Karpas-422 (cell line): ENCODE data around the gene SLC16A10. TPM values are rescaled to one million over a fixed set of nuclear protein-coding genes. Genes with fewer than 3 reads are reported as not detected.
A peak's percentile ranks its signal among the peaks of the same experiment; 100 is the strongest.

Experiments
- DNase-seq: peaks from one replicate; pipeline ENCODE4 v3.0.0-alpha.2; 2015
- H2AFZ ChIP-seq: fragments of 200-600 bp; sonication (generic); 2 replicates; pipeline ENCODE4 v1.6.1; 2014; ENCODE audit warnings: antibody characterized with exemption, low read length, mixed read lengths
- H3K27ac ChIP-seq: fragments of 200-600 bp; sonication (generic); 2 replicates; pipeline ENCODE4 v1.5.1; 2014; ENCODE audit warnings: mild to moderate bottlenecking, low read length, moderate library complexity
- H3K27me3 ChIP-seq: fragments of 200-600 bp; sonication (generic); 2 replicates; pipeline ENCODE4 v1.6.1; 2014; ENCODE audit warnings: low read length, mixed read lengths
- H3K36me3 ChIP-seq: fragments of 200-600 bp; sonication (generic); 2 replicates; pipeline ENCODE4 v1.6.1; 2014; ENCODE audit warnings: low read length, mixed read lengths; ENCODE audit not compliant: insufficient read depth
- H3K4me1 ChIP-seq: fragments of 200-600 bp; sonication (generic); 2 replicates; pipeline ENCODE4 v1.6.1; 2014; ENCODE audit warnings: mild to moderate bottlenecking, low read length, mixed read lengths
- H3K4me2 ChIP-seq: fragments of 200-600 bp; sonication (generic); 2 replicates; pipeline ENCODE4 v1.6.1; 2014; ENCODE audit warnings: low read length, low read depth, mild to moderate bottlenecking; ENCODE audit not compliant: poor library complexity, severe bottlenecking
- H3K4me3 ChIP-seq: fragments of 200-600 bp; sonication (generic); 2 replicates; pipeline ENCODE4 v1.5.1; 2014; ENCODE audit warnings: mild to moderate bottlenecking, antibody characterized with exemption, low read length, mixed read lengths
- H3K79me2 ChIP-seq: fragments of 200-600 bp; sonication (generic); 2 replicates; pipeline ENCODE4 v1.6.1; 2014; ENCODE audit warnings: mild to moderate bottlenecking, low read length, mixed read lengths
- H3K9ac ChIP-seq: fragments of 200-600 bp; sonication (generic); 2 replicates; pipeline ENCODE4 v1.6.0; 2014; ENCODE audit warnings: low read length
- H3K9me2 ChIP-seq: fragments of 200-600 bp; sonication (generic), shearing (Covaris generic); replicated peaks from 2 replicates; pipeline ENCODE4 v1.6.0; 2014; ENCODE audit warnings: mild to moderate bottlenecking, low read length, moderate library complexity; ENCODE audit not compliant: insufficient read depth
- H3K9me3 ChIP-seq: fragments of 300-700, 200-600 bp; sonication (generic); 2 replicates; pipeline ENCODE4 v1.6.1; 2014; ENCODE audit warnings: low read length, mixed read lengths
- H4K20me1 ChIP-seq: fragments of 200-600 bp; sonication (generic); 2 replicates; pipeline ENCODE4 v1.6.1; 2014; ENCODE audit warnings: mild to moderate bottlenecking, antibody characterized with exemption, low read length, low read depth; ENCODE audit not compliant: insufficient read depth
- total RNA-seq: library from RNA; depleted of rRNA; stranded (reverse); fragments of >200 nt; shearing (Covaris generic); gene quantifications from 2 replicates; pipeline ENCODE4 v1.2.3, GENCODE V29; 2014; ENCODE audit warnings: low replicate concordance

The SLC16A10 gene
- total RNA-seq, 1 experiment from 2014 or later = 0.37 TPM

- Histone ChIP-seq H3K4me1 (no peaks in the 10 kb centered on the region), H3K27ac (no peak overlapping the region), H3K36me3 (no peaks in the 10 kb centered on the region), H4K20me1 (no peaks in the 10 kb centered on the region), H3K79me2 (no peaks in the 10 kb centered on the region), H3K9me3 (no peaks in the 10 kb centered on the region), H3K9me2 (no peaks in the 10 kb centered on the region), H3K4me3 (no peak overlapping the region), H3K4me2 (no peak overlapping the region), H3K27me3 (no peaks in the 10 kb centered on the region), H2AFZ (no peak overlapping the region), H3K9ac (no peak overlapping the region)
- no peak for DNase-seq
Measured at GRCh38 chr6:111074311-111074710, 13.0 kb upstream of the SLC16A10 start.

DNA sequence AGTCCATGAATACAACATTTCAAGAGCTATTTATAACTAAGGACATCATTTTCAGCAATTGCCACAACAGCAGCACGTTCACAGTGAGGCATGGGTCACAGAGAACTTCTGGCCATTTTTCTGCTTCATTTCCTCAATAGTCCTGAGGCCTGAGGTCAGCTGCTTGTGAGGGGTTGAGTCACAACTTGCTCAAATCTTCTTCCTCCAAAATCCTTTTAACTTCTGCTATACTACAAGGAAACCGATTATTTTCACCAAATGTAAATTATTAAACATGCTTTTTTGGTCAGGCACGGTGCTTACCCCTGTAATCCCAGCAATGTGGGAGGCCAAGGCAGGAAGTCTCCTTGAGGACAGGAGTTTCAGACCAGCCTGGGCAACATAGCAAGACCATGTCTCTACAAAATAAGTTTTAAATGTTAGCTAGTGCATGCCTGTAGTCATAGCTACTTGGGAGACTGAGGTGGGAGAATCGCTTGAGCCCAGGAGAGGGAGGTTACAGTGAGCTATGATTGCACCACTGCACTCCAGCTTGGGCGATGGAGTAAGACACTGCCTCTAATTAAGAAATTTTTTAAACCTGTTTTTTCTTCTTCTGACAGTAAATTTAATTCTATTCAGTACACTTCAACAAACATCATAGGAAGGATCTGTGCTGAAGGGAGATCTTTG is 11.1 kb upstream of the SLC16A10 start:
- H3K9ac ChIP-seq = no peak overlapping the region

DNA sequence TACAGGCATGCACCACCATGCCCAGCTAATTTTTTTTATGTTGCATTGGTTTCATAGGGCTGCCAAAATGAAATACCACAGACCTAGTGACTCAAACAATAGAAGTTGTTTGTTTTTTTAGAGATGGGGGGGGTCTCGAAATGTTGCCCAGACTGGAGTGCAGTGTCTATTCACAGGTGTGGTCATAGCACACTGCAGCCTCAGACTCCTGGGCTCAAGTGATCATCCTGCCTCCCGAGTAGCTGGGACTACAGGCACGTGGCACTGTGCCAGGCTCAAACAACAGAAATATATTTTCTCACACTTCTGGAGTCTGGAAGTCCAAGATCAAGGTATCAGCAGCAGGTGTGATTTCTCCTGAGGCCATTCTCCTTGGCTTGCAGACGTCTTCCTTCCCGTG is 6.6 kb upstream of the SLC16A10 start:
- Histone ChIP-seq H3K9me2 (no peaks in the 10 kb centered on the region), H3K4me1 (no peaks in the 10 kb centered on the region), H3K9ac (no peak overlapping the region), H3K27me3 (no peaks in the 10 kb centered on the region), H3K36me3 (no peaks in the 10 kb centered on the region), H3K27ac (no peak overlapping the region), H3K4me3 (no peak overlapping the region), H3K9me3 (no peaks in the 10 kb centered on the region), H3K79me2 (no peaks in the 10 kb centered on the region), H3K4me2 (no peak overlapping the region), H4K20me1 (no peaks in the 10 kb centered on the region), H2AFZ (no peak overlapping the region)
- DNase-seq = no peak

More for the DNA sequence above, 11.1 kb upstream of the SLC16A10 start:
- Histone ChIP-seq H3K79me2 (no peaks in the 10 kb centered on the region), H3K4me1 (no peaks in the 10 kb centered on the region), H2AFZ (no peak overlapping the region), H3K27me3 (no peaks in the 10 kb centered on the region), H3K4me3 (no peak overlapping the region), H3K9me2 (no peaks in the 10 kb centered on the region), H3K27ac (no peak overlapping the region), H4K20me1 (no peaks in the 10 kb centered on the region), H3K36me3 (no peaks in the 10 kb centered on the region), H3K4me2 (no peak overlapping the region), H3K9me3 (no peaks in the 10 kb centered on the region)
- DNase-seq = no peak

DNA sequence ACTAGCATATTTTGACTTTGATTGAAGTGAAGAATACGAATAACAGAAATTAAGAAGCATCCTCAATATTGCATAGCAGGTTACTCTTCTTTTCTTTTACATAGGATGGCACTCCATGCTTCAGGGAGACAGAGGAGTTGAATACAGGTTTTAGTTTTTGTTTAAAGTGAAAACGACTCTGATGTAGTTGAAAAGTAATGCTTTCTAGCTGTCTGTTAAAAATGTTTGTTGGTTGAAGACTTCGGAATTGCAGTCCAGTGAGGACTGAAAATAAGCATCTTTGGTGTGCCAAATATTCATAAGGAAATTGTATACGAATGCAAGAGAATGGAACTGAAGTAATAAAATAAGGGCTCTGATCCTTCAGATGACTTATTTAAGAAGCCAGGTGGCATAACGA is 618 bp upstream of the SLC16A10 start:
- no peaks in the 10 kb centered on the region for H3K9me3 ChIP-seq
- H3K9ac ChIP-seq = peak overlapping the region; percentile 59
- peak overlapping the region; percentile 65 for H3K4me2 ChIP-seq
- H3K36me3 ChIP-seq = no peaks in the 10 kb centered on the region
- peaks cover 17% of the 10 kb centered on the region for H3K4me1 ChIP-seq
- H4K20me1 ChIP-seq = no peaks in the 10 kb centered on the region
- H3K27ac ChIP-seq = no peak overlapping the region
- no peaks in the 10 kb centered on the region for H3K79me2 ChIP-seq
- no peaks in the 10 kb centered on the region for H3K9me2 ChIP-seq
- peaks cover 3% of the 10 kb centered on the region; the same call in 1 of the 2 replicates for H3K27me3 ChIP-seq
- peak overlapping the region; percentile 89 for H2AFZ ChIP-seq
- H3K4me3 ChIP-seq = peak overlapping the region; percentile 68
- no peak for DNase-seq

DNA sequence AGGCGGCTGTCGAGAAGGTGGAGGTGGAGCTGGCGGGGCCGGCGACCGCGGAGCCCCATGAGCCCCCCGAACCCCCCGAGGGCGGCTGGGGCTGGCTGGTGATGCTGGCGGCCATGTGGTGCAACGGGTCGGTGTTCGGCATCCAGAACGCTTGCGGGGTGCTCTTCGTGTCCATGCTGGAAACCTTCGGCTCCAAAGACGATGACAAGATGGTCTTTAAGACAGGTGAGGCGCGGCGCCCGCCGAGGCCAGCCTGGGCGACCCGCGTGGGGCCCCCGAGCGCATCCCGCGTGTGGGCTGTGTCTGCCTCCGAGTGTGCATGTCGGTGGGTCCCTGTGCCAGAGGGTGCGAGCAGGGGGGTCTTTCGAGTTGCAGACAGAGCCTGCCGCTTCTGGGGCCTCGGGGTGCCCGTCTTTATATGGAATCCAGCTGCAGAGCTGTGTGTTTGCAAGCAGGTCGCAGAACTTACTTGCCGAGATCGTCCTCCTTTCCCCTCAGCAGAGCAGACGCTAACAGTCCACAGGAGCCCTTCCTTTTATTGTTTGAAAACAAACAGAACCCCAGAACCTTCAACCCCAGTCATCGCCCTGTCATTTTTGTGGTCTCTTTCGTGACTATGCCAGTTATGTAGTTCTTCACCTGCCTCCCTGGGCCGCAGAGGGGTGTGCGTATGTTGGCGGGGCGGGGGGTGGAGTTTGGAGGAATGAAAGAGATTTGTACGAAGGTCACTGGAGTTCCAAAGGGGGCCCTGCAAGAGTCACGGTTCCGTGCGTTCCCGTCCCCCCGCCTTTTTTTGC is 766 bp downstream of the SLC16A10 start:
- no peaks in the 10 kb centered on the region for H3K9me3 ChIP-seq
- peak overlapping the region; percentile 59 for H3K9ac ChIP-seq
- peak overlapping the region; percentile 89; the same call in 1 of the 2 replicates for H2AFZ ChIP-seq
- peak overlapping the region; percentile 68 for H3K4me3 ChIP-seq
- peak overlapping the region; percentile 65 for H3K4me2 ChIP-seq
- no peak overlapping the region for H3K27ac ChIP-seq
- no peaks in the 10 kb centered on the region for H3K79me2 ChIP-seq
- peaks cover 3% of the 10 kb centered on the region; the same call in 1 of the 2 replicates for H3K27me3 ChIP-seq
- H3K9me2 ChIP-seq = no peaks in the 10 kb centered on the region
- no peaks in the 10 kb centered on the region for H4K20me1 ChIP-seq
- peak; percentile 46 for DNase-seq
- H3K4me1 ChIP-seq = peaks cover 17% of the 10 kb centered on the region
- H3K36me3 ChIP-seq = no peaks in the 10 kb centered on the region

GRCh38 chr6:111088668-111089003 is 1.3 kb downstream of the SLC16A10 start:
- Histone ChIP-seq H3K36me3 (no peaks in the 10 kb centered on the region), H3K27ac (no peak overlapping the region), H4K20me1 (no peaks in the 10 kb centered on the region), H3K9me3 (no peaks in the 10 kb centered on the region), H3K9ac (peak overlapping the region; percentile 59; the same call in 1 of the 2 replicates), H3K4me1 (peaks cover 17% of the 10 kb centered on the region), H2AFZ (peak overlapping the region; percentile 89; the same call in 1 of the 2 replicates), H3K9me2 (no peaks in the 10 kb centered on the region), H3K27me3 (peaks cover 3% of the 10 kb centered on the region; the same call in 1 of the 2 replicates), H3K4me3 (peak overlapping the region; percentile 68; the same call in 1 of the 2 replicates), H3K79me2 (no peaks in the 10 kb centered on the region), H3K4me2 (peak overlapping the region; percentile 65)
- no peak for DNase-seq

GRCh38 chr6:111090766-111091165 is 3.5 kb downstream of the SLC16A10 start:
- Histone ChIP-seq H4K20me1 (no peaks in the 10 kb centered on the region), H2AFZ (no peak overlapping the region), H3K4me3 (no peak overlapping the region), H3K9me2 (no peaks in the 10 kb centered on the region), H3K9me3 (no peaks in the 10 kb centered on the region), H3K4me2 (no peak overlapping the region), H3K4me1 (peaks cover 17% of the 10 kb centered on the region), H3K27ac (no peak overlapping the region), H3K27me3 (peaks cover 3% of the 10 kb centered on the region; the same call in 1 of the 2 replicates), H3K9ac (no peak overlapping the region), H3K36me3 (no peaks in the 10 kb centered on the region), H3K79me2 (no peaks in the 10 kb centered on the region)
- no peak for DNase-seq

- H3K36me3 ChIP-seq = no peaks in the 10 kb centered on the region
- no peak overlapping the region for H3K4me2 ChIP-seq
- H3K9me2 ChIP-seq = no peaks in the 10 kb centered on the region
- no peaks in the 10 kb centered on the region for H3K9me3 ChIP-seq
- H3K27ac ChIP-seq = no peak overlapping the region
- no peak overlapping the region for H3K9ac ChIP-seq
- H3K27me3 ChIP-seq = peaks cover 3% of the 10 kb centered on the region; the same call in 1 of the 2 replicates
- DNase-seq = no peak
- no peak overlapping the region for H3K4me3 ChIP-seq
- H4K20me1 ChIP-seq = no peaks in the 10 kb centered on the region
- peaks cover 11% of the 10 kb centered on the region for H3K4me1 ChIP-seq
- H2AFZ ChIP-seq = no peak overlapping the region
- no peaks in the 10 kb centered on the region for H3K79me2 ChIP-seq
Measured at GRCh38 chr6:111091987-111092386, 4.7 kb downstream of the SLC16A10 start.
